ENCODE results near the gene FBP2.

FBP2 gene

DNA sequence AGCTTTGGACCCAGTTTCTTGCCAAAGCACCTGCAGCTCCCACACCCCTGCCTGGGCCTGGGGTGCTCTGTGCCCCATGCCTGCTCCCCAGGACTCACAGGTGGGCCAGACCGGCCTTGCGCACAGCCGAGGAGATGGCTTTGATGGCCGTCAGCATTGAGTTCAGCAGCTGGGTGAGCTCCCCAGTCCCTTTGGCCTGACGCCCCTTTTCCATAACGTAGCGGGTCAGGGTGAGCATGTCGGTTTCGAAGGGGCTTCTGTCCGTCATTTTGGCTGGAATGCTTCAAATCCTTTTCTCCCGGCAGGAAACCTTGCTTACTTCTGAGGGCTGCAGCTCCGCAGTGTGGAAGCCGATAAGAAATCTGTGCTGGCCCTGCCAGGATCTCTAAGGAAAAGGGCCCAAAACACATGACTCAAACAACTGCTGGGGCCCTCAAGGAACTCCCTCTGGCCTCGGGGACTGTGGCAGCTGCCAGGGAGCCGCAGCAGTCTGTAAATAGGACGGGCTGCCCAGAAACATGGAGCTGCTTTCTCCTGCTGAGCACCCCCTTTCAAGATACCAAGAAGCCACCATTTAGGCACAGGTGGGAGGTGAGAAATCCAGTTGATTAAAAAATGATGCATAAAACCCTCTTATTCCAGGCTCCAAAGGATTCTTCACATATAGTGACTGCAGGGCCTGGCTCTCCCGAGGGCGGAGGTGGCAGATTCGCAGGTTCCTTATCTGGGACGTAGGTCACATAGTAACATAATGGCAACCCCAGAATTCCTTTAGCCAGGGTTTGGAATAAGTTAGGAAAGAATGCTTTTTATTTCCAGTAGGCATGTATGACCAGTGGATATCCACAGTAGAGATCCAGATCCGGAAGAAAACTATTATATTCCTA lies at the start of gene FBP2:
Gene FBP2, minus strand, starts transcription at position 366 of the 887 bp plus-strand sequence. Its CDS starts 98 bp downstream, at position 268.
- no peak for DNase-seq (ENCODE audit: low read depth in 3 of 3, low spot score in 1 of 3)

DNA sequence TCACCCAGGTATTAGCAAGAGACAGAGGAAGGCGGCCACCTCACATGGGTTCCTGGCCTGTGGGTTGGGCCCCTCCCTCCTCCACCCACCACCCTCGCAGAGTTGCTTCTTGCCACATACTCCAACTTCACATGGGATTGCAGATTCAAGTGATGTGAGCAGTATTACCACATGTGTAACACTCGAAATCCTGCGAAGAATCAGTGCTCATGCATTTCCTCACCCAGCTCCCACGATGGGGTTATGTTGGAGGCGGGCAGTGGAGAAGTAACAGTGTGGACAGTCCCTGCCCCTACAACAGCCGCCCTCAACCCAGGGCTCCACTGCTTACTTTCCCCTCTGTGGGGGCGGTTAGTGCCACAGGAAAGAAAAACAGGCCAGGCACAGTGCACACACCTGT lies 49.6 kb upstream of the FBP2 start:
- no peak for DNase-seq (ENCODE audit: low read depth in 3 of 3, low spot score in 1 of 3)

DNA sequence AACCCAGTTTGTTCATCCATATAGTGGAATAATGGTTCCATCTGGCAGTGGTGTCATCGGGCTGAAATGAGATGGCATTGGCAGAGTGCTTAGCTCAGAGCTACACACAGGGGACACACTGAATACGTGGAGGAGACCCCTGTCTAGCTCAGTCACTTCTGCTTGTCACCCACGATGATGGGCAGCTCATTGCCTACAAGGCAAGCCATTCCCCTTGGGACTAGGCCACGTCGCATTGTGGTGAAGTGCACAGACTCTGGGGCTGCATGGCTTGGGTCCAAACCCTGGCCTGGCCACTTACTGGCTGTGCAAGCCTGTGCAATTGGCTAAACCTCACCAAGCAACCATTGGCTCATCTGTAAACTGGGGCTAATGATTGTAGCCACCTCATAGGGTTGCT lies 48.9 kb upstream of the FBP2 start:
- no peak for DNase-seq (ENCODE audit: low read depth in 3 of 3, low spot score in 1 of 3)

DNA sequence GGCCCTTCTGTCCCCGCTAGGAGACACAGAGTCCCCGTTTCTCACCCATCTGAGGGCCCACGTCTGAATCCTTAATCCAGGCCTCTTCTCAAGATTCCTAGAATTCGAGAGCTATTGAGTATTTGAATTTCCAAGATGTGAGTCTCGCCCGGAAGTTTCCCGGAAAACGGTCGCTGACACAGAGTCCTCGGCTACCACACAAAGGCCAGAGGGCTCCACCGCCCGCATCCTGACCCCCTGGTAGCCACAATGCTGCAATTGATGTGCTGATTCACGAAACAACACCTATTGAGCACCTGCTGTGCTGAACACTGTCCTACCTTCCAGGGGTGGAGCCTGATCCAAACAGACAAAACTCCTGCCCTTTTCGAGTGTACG lies 46.4 kb upstream of the FBP2 start:
- no peak for DNase-seq (ENCODE audit: low read depth in 3 of 3, low spot score in 1 of 3)

DNA sequence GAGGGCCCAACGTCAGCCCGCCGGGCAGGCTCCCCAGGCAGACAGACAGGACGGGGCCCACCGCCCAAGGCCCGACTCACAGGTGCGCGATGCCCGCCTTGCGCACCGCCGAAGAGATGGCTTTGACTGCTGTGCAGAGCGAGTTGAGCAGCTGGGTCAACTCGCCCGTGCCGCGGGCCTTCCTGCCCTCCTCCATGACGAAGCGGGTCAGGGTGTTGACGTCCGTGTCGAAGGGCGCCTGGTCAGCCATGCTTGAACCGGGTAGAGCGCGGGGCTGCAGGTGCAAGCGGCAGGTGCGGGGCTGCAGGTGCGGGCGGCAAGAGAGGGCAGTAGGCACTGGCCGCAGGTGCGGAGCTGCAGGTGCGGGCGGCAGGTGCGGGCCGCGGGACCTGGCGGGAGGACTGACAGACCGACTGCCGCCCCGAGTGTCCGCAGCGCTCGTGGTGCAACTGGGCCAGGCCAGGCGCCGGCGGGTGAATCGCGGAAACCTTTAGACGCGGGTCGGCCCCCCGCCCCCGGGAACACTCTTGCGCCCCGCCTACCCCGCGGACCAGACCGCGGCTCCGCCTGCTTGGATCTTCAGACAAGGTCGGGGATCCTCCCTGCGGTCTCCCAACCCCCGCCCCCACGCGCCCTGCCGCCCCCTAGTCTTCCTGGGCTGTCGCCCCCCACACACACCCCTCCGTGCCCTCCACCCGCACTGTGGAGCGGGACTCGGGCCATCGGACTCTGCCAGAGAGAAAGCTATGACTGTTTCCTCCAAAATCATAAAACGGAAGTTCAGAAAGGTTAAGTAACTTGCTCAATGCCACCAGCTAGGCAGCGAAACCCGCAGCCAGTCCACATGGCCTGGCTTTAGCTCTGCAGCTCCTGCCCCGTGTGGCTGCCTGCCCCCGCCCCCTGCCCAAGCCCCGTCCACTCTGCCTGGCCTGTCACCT lies 45.7 kb upstream of the FBP2 start, which contains the start of gene FBP1:
Gene FBP1, minus strand, starts transcription at position 458 of the 938 bp plus-strand sequence. Its CDS starts 208 bp downstream, at position 250.
- no peak for DNase-seq (ENCODE audit: low read depth in 3 of 3, low spot score in 1 of 3)

DNA sequence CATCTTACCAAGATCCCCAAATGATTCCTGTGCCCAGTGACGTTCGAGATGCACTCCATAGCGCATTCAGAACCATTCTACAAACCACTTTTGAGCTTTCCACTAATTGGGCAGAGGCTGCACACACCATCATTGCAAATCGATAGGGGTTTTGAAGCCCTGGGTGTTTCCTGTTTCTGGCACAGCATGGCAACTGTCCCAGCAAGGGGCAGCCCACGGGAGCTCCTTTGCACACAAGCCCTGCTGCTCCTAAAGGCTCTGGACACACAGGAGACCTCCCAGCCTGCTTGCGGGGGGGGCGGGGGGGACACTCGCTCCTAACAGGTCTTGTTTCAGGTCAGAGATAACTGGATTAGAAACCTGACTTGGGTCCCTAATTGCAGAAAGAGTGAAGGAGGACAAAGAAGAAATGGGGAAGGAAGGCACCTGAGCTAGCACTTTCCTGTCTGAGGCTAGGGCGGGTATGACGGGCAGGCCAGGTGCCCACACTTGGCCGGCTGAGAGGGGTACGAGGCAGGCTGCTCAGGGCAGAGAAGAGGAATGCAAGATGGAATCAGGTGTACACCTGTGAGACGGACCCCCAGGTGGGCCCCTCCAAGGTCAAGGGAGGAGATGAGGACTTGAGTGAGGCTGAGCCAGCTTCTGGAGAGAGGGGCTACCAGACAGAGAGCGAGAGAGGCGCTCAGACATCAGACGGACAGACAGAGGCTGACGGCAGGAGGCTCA lies 44.9 kb upstream of the FBP2 start:
- no peak for DNase-seq (ENCODE audit: low read depth in 3 of 3, low spot score in 1 of 3)

DNA sequence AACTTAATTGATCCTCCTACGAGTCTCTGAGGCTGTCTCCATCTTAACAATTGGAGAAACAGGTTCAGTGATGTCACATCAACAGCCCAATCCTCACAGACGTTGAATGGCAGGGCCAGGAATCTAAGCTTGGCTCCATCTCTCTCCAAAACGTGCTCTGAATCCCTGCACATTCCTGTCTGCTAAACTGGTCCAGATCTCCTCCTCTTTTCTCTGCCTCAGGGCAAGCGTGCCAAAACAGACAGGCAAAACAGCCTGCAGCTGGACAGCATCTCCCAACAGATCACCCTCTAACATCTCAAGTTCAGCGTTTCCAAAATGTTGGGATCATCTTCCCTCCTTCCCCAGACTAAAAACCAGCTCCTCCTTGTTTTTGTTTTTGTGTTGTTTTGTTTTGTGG lies 39.1 kb upstream of the FBP2 start:
- DNase-seq (ENCODE audit: low read depth in 3 of 3, low spot score in 1 of 3) = no peak

DNA sequence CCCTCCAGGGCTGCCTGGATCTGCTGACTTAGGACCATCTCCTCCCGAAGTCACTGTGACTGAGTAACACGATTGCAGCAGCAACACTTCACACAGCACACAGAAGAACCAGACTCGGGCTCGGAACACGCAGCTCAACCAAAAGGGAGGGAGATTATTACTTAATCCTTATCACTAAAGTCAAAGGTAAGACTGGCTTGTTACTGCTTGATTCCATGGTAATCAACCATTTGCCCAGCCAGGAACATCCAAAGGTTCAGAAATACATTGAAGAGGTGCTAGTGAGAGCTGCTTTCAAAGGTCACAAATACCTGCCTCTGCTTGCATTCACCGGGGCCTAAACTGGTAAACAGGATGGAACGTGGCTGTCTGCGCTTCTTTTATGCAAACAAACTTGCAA lies 38.0 kb upstream of the FBP2 start:
- no peak for DNase-seq (ENCODE audit: low read depth in 3 of 3, low spot score in 1 of 3)

DNA sequence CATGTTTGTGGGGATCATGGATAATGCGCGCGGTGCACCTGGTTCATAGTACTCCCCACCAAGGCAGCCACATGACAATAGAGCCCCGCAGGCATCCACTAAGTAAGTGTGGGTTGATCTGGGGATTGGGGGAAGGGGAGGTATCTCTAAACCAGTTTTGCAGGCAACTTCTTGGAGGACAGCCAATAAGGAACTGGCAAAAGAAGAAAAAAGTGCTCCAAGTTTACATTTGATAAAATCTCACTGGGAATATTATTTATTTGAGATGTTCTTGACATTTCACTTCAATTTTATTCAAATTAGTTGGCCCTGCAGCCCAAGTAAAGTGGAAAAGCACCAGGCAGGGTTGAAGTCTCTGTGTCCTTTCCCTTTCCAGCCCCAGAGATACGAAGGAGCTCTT lies 37.2 kb upstream of the FBP2 start:
- no peak for DNase-seq (ENCODE audit: low read depth in 3 of 3, low spot score in 1 of 3)

DNA sequence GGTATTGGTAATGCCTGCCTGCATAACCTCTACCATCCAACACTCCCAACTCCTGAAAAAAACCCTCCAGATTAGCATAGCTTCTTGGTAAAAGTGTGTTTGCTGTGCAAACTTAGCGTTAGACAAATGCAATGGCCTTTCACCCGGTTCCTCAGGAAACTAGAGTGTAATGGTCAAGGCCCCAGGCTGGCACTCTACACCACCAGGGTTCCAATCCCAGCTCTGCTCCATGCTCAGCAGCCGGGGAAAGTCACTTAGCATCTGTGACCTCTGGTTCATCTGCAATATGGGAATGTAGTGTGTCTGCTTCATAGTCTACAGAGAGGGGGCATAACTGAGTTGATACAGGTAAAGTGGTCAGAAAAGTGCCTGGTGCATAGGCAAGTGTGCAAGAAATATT lies 36.7 kb upstream of the FBP2 start:
- DNase-seq (ENCODE audit: low read depth in 3 of 3, low spot score in 1 of 3) = no peak

DNA sequence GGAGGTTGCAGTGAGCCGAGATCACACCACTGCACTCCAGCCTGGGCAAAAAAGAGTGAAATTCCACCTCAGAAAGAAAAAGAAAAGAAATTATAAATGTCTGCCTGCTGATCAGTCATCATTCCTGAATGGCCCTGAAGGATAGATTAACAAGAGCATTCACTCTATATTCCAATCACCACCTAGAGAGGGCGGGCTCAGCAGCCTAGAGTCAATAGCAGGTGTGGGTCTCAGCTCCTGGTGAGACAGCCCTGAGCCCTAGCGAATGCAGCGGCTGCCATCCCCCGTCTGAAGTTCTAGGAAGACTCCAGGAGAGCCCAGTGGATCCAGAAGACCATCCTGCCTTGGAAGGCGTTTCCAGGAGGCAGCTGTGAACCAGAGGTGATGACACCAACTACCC lies 33.7 kb upstream of the FBP2 start:
- DNase-seq (ENCODE audit: low read depth in 3 of 3, low spot score in 1 of 3) = no peak

DNA sequence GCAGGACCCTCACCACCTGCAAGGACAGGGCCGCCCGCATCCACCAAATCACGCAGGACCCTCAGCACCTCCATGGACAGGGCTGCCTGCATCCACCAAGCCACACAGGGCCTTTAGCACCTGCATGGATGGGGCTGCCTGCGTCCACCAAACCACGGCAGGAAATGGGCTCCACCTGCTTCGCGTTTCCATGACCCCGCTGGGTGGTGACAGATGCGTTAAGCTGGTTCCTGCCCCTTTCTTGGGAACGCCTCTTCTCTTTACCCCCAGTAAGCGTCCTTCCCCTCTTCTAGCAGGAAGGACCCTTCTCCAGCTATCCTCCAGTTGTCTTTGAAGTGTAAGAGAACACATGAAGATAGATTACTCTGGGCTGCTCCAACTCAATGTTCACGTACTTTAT lies 32.2 kb upstream of the FBP2 start:
- no peak for DNase-seq (ENCODE audit: low read depth in 3 of 3, low spot score in 1 of 3)

DNA sequence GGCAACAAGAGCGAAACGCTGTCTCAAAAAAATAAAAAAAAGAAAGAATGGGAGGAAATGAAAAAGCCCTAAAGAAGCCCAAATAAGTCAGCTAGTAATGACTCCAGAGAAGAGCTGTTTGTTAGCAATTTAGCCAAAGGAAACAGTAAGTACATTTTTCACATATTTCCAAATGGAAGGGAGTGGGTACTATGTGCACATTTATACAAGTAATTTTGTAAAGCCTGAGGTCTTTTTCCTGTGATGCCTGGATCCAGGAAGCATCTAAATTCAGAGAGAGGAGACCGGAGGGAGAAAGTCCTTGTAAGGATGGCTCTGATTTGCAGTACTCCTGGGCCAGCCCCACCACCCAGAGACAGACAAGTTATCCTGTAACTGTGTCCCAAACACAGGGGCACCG lies 31.0 kb upstream of the FBP2 start:
- DNase-seq (ENCODE audit: low read depth in 3 of 3, low spot score in 1 of 3) = no peak

DNA sequence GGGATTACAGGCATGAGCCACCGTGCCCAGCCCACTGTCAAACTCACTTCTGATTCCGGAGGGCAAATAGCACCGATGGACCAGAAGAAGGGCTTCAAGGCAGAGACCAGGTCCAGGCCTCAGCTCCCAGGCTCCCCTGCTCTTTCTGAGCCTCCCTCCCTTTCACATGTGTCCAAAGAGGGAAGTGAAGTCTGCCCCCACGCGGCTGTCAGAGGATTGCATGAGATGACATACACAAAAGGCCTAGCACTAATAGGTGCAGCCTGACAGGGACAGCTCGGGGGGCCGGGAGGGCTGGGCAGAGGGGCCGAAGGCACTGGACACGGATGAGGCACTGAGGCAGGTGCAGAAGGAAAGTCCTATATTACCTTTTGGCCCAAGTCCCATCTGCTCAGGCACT lies 29.6 kb upstream of the FBP2 start:
- DNase-seq (ENCODE audit: low read depth in 3 of 3, low spot score in 1 of 3) = no peak

DNA sequence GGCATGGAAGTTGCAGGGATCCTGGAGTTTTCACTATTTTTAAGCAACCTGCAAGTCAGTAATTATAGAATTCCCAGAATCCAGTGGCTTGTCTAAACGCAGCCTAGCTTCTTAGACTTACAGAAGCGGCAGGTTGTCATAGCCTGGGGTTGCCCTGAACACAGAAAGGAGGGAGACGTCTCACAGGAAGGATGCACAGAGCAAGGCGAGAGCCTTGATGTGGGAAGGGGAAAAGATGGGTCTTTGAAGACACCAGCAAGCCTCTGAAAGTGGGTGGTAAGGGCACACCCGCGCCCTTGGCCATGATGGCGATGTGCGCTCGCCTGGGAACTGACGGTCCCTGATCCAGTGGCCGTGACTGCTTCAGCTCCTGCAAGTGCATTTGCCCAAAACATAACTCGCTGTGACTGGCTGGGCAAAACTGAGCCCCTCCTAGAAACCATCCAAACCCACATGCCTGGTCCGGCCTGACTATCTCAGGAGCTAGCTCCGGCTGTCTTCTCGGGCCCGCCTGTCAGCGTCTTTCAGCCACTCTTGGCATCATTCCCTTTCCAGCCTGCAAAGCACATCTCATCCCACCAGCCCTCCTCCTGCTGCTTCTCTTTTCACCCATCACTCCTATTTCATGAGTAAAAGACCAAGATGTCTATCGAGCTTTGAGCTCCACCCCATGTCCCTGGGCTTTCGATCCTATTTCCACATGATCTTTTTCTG lies 28.6 kb upstream of the FBP2 start:
- DNase-seq (ENCODE audit: low read depth in 3 of 3, low spot score in 1 of 3) = no peak

DNA sequence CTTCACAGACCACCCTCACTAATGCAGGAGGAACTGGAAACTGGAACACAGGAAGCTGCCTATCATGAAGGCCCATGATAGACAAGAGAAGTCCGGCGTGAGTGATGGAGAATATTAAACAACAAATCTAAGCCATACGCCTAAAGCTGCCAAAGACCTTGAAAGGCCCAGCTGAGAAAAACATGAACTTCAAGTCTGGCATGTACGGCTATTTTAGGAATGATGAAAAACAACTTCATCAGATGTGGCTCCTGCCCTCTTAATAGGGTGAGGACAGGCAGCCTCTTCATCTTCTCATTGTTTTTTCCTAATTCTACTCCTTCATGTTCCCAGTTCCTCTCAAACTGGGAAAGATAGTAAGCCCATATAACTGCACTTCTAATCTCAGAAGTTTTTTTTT lies 25.4 kb upstream of the FBP2 start:
- no peak for DNase-seq (ENCODE audit: low read depth in 3 of 3, low spot score in 1 of 3)

DNA sequence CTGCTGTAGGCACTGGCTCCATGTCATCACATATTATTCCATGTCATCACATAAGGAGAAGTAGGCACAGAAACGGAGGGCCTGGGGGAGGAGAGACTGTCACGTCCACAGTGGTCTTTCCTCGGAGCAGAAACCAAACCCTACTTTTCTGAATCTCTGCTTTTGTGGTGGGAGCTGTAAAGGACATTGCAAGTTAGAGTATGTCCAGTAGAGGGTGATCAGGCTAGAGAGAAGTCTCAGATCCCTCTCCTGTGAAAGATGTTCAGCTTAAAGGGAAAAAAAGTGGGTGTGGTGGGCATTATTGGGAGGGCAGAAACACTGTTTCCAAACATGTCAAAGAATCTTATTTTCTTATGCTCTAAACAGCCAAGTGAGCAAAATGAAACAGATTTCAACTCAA lies 19.4 kb upstream of the FBP2 start:
- DNase-seq (ENCODE audit: low read depth in 3 of 3, low spot score in 1 of 3) = no peak

DNA sequence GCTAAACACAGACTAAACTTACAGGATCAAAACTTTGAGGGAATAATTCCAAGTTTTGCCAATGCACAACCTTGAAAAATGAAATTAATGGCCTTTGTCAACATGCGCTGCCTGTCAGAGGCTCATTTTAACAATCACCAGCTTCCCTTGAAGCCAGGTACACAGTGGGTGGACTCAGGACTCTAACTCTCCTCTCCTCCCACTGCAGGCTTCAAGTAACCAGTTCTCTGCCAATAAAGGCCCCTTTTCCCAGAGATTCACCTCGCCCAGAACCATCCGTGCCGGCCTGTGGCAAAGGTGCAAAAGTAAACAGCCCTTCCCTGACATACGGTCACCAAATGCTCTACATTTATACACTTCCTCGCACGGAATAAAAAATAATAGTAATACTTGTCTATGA lies 18.4 kb upstream of the FBP2 start:
- DNase-seq (ENCODE audit: low read depth in 3 of 3, low spot score in 1 of 3) = no peak

DNA sequence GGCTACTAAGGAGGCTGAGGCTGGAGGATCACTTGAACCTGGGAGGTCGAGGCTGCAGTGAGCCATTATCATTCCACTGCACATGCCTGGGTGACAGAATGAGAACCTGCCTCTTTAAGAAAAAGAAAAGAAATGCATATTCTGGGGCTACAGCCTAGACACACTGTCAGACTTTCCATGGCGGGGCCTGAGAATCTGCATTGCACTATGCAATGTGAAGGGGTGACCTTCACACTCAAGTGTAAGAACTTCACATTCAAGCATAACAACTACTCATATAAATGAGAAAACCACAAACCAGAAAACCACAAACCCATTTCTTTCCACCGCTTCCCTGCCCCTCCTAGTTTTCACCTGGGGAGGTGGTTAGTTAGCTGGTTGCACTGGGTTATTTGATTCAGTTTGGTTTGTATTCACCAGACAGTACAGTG lies 18.0 kb upstream of the FBP2 start:
- DNase-seq (ENCODE audit: low read depth in 3 of 3, low spot score in 1 of 3) = no peak

DNA sequence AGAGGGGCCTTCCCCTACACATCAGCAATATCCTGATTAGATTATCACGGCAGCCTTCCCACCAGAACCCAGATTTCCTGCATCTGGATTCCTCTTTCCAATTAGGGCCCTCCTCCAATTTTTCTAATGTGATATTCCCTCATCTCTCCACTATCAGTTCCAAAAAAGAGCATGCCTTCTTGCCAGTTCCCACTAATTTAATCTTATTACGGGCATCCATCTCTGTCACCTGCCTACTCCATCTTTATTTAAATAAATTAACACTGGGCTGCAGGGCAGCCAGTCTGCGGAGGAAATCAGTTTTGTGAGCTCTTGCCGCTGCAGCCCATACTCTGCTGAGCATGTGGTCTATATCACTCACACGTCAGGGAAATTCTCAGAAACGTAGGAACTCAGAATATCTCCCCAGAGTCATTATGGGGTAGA lies 16.6 kb upstream of the FBP2 start:
- DNase-seq (ENCODE audit: low read depth in 3 of 3, low spot score in 1 of 3) = no peak

DNA sequence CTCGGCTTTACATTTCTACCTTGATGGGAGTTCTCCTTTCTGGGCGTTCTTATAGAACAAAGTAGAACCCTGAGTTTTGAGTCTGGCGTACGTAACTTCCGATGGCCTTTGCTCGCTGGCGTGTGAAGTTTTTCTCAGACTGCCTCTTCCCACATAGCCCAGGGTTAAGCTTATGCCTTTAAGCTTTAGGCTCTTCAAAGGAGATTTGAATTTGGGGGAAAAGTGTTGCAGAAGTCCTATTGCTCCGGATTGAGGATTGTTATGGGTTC lies 13.7 kb upstream of the FBP2 start:
- no peak for DNase-seq (ENCODE audit: low read depth in 3 of 3, low spot score in 1 of 3)
